B cell (primary cell): ENCODE data around the gene SDK1. TPM values are rescaled to one million over a fixed set of nuclear protein-coding genes. Genes with fewer than 3 reads are reported as not detected.

Experiments
- ATAC-seq: fragments of 200-7000 bp; cut with Tn5 transposase; one replicate; pipeline ENCODE4 v1.10.0; 2021; ENCODE audit warnings: low read depth, mild to moderate bottlenecking, moderate number of reproducible peaks, moderate library complexity
- CTCF ChIA-PET: fragments of 350-600 bp; sonication (Branson Sonifier 250); formaldehyde crosslinking; loops from one replicate; lab custom pipeline; 2021; ENCODE audit warnings: antibody characterized with exemption, inconsistent platforms; lab: Charles Lee
- POLR2A ChIA-PET: fragments of 350-600 bp; sonication (Branson Sonifier 250); formaldehyde crosslinking; loops from one replicate; lab custom pipeline; 2021; ENCODE audit warnings: antibody characterized with exemption; lab: Charles Lee
- DNase-seq: peaks from one replicate; pipeline ENCODE4 v3.0.0; 2013
- H2AFZ ChIP-seq: 2 replicates; pipeline ENCODE4 v1.6.1; 2012; ENCODE audit warnings: mild to moderate bottlenecking, low read depth, low read length; ENCODE audit not compliant: insufficient read depth, poor library complexity, severe bottlenecking
- H3K27ac ChIP-seq, 2 donors: 1 replicate in 1 of 2; 2 replicates in 1 of 2; pipeline ENCODE4 v1.5.1; 2012 to 2013; ENCODE audit warnings: low read length in 2 of 2, mild to moderate bottlenecking in 2 of 2, moderate library complexity in 1 of 2
- H3K27me3 ChIP-seq, 4 experiments: fragments of 200-600 bp in 1 of 4; sonication (generic) in 1 of 4; replicated peaks in 1 of 4; 1 replicate in 2 of 4; 2 replicates in 2 of 4; pipeline versions ENCODE4 v1.6.1 to v1.7.0; 2013 to 2016; ENCODE audit warnings: low read length in 3 of 4, mild to moderate bottlenecking in 2 of 4, mixed read lengths in 1 of 4, moderate library complexity in 1 of 4; ENCODE audit not compliant: insufficient read depth in 4 of 4, control insufficient read depth in 3 of 4; ENCODE audit errors: control extremely low read depth in 1 of 4
- H3K36me3 ChIP-seq, 2 experiments: replicated peaks in 1 of 2; 1 replicate in 1 of 2; 2 replicates in 1 of 2; pipeline versions ENCODE4 v1.6.1 to v1.7.1; 2013; ENCODE audit warnings: low read length in 1 of 2; ENCODE audit not compliant: insufficient read depth in 2 of 2, control insufficient read depth in 1 of 2; ENCODE audit errors: control extremely low read depth in 1 of 2, extremely low read depth in 1 of 2
- H3K4me1 ChIP-seq, 2 donors: fragments of 200-600 bp in 1 of 2; sonication (generic) in 1 of 2; 1 replicate in 1 of 2; 2 replicates in 1 of 2; pipeline versions ENCODE4 v1.5.1 to v1.6.1; 2013 to 2017; ENCODE audit warnings: low read length in 2 of 2; ENCODE audit not compliant: control insufficient read depth in 2 of 2, insufficient read depth in 2 of 2
- H3K4me2 ChIP-seq: replicated peaks from 2 replicates; pipeline ENCODE3; 2012; ENCODE audit warnings: mild to moderate bottlenecking, low read depth, low read length; ENCODE audit not compliant: poor library complexity, severe bottlenecking
- H3K4me3 ChIP-seq, 5 experiments: fragments of 200-600 bp in 1 of 5; sonication (generic) in 1 of 5; 1 replicate in 3 of 5; 2 replicates in 2 of 5; pipeline versions ENCODE4 v1.5.1 to v1.7.0; 2011 to 2016; ENCODE audit warnings: low read length in 4 of 5, mild to moderate bottlenecking in 4 of 5, low read depth in 2 of 5, control low read depth in 1 of 5, moderate library complexity in 1 of 5; ENCODE audit not compliant: insufficient read depth in 1 of 5; ENCODE audit errors: control extremely low read depth in 1 of 5, extremely low read depth in 1 of 5
- H3K79me2 ChIP-seq: fragments of 200-600 bp; sonication (generic); one replicate; pipeline ENCODE4 v1.6.0; 2016; ENCODE audit warnings: low read length; ENCODE audit not compliant: control insufficient read depth, insufficient read depth
- H3K9ac ChIP-seq: fragments of 200-600 bp; sonication (generic); 2 replicates; pipeline ENCODE4 v1.6.1; 2017; ENCODE audit warnings: mild to moderate bottlenecking, low read length, moderate library complexity
- H3K9me3 ChIP-seq, 3 donors: one replicate each; pipeline versions ENCODE4 v1.6.1 to v1.7.1; 2013; ENCODE audit warnings: low read length in 2 of 3; ENCODE audit not compliant: control insufficient read depth in 2 of 3, insufficient read depth in 1 of 3; ENCODE audit errors: control extremely low read depth in 1 of 3
- H4K20me1 ChIP-seq: 2 replicates; pipeline ENCODE4 v1.6.0; 2012; ENCODE audit warnings: mild to moderate bottlenecking, low read length; ENCODE audit not compliant: insufficient read depth, control insufficient read depth, poor library complexity, severe bottlenecking
- H3K27ac Mint-ChIP-seq: one replicate; pipeline ENCODE4 v1.8.0; 2021; ENCODE audit warnings: mixed read lengths
- H3K27me3 Mint-ChIP-seq: one replicate; pipeline ENCODE4 v1.8.0; 2021; ENCODE audit warnings: mixed read lengths
- H3K4me1 Mint-ChIP-seq: one replicate; pipeline ENCODE4 v1.8.0; 2021; ENCODE audit warnings: mixed read lengths
- H3K4me3 Mint-ChIP-seq: one replicate; pipeline ENCODE4 v1.8.0; 2021; ENCODE audit warnings: mixed read lengths
- H3K9me3 Mint-ChIP-seq: one replicate; pipeline ENCODE4 v1.8.0; 2022; ENCODE audit warnings: mixed read lengths; ENCODE audit not compliant: insufficient read depth
- CTCF ChIP-seq: fragments of 200-600 bp; IDR thresholded peaks from one replicate; pipeline ENCODE4 v1.8.0; 2022; ENCODE audit warnings: antibody characterized with exemption, mild to moderate bottlenecking
- EZH2 ChIP-seq: IDR thresholded peaks from 2 replicates; pipeline ENCODE4 v1.6.1; 2012; ENCODE audit warnings: borderline replicate concordance, low read depth, mild to moderate bottlenecking, moderate library complexity, low read length; ENCODE audit not compliant: insufficient read depth, poor library complexity, severe bottlenecking
- WGBS: methylation state at CpG from one replicate; pipeline ENCODE4 v1.1.5; 2013; ENCODE audit warnings: missing lambda C conversion rate; ENCODE audit not compliant: insufficient coverage; 5-methylcytosine and 5-hydroxymethylcytosine counted together
- intact Hi-C: fragments of 100-400 bp; cut with micrococcal nuclease; formaldehyde crosslinking; loops from one replicate; pipeline ENCODE4 v1.10.0; 2022
- polyA plus RNA-seq: library from polyadenylated mRNA; depleted of rRNA; stranded (reverse); fragments of >200 nt; gene quantifications from 2 replicates; pipeline ENCODE4 v1.2.3, GENCODE V29; 2012
- total RNA-seq, 2 donors: library from RNA; stranded (reverse); fragments of 120-200 nt in 1 of 2; gene quantifications; 1 replicate in 1 of 2; 2 replicates in 1 of 2; pipeline versions ENCODE4 v1.2.3 to v1.2.4, GENCODE V29; 2013 to 2022

Gene SDK1
- total and polyA plus RNA-seq, 2 donors (not counting 1 experiment from before 2014, with no cell fraction given): 0.73 to 2.0 TPM

- H3K27ac ChIP-seq: no peak overlapping the region
- ATAC-seq (no peak), DNase-seq (no peak)
- no peaks in the 10 kb centered on the region for H3K4me1 Mint-ChIP-seq
- peak overlapping the region; percentile 25 for H3K4me2 ChIP-seq
- intact Hi-C loops: no loop called here
- no peaks in the 10 kb centered on the region for H4K20me1 ChIP-seq
- no peak overlapping the region for H3K27ac Mint-ChIP-seq
- no peaks in the 10 kb centered on the region for H3K9me3 Mint-ChIP-seq
- CTCF ChIA-PET: no interaction called here
- no peaks in the 10 kb centered on the region for H3K27me3 Mint-ChIP-seq
- no peaks in the 10 kb centered on the region for H3K9me3 ChIP-seq
- H2AFZ ChIP-seq: peak overlapping the region; percentile 5
- POLR2A ChIA-PET: no interaction called here
- H3K36me3 ChIP-seq: no peaks in the 10 kb centered on the region
- TF ChIP-seq CTCF: no peak
- no peak for TF ChIP-seq EZH2
- H3K4me3 Mint-ChIP-seq: no peak overlapping the region
- H3K9ac ChIP-seq: no peak overlapping the region
- H3K27me3 ChIP-seq: no peaks in the 10 kb centered on the region
- WGBS: 83% methylated on average over 3 of the region's 4 CpGs
- H3K79me2 ChIP-seq: no peaks in the 10 kb centered on the region
- H3K4me1 ChIP-seq: peaks cover 0 to 5% of the 10 kb centered on the region in 2 donors
- H3K4me3 ChIP-seq: no peak overlapping the region
Observed at GRCh38 chr7:3585826-3586225, 284.8 kb downstream of the SDK1 start.

- H3K4me1 ChIP-seq: peaks cover 5 to 9% of the 10 kb centered on the region in 2 donors
- Mint-ChIP-seq H3K4me3 (no peak overlapping the region), H3K27me3 (no peaks in the 10 kb centered on the region), H3K4me1 (peaks cover 12% of the 10 kb centered on the region), H3K27ac (no peak overlapping the region), H3K9me3 (no peaks in the 10 kb centered on the region)
- no peak overlapping the region for H3K4me3 ChIP-seq
- H3K79me2 ChIP-seq: no peaks in the 10 kb centered on the region
- H3K27me3 ChIP-seq: no peaks in the 10 kb centered on the region
- no peak overlapping the region for H3K9ac ChIP-seq
- DNase-seq (no peak), ATAC-seq (no peak)
- no peaks in the 10 kb centered on the region for H4K20me1 ChIP-seq
- WGBS: 71% methylated on average over 3 of the region's 3 CpGs
- no peaks in the 10 kb centered on the region for H3K9me3 ChIP-seq
- TF ChIP-seq EZH2 (no peak), CTCF (no peak)
- no peak overlapping the region for H2AFZ ChIP-seq
- POLR2A ChIA-PET: no interaction called here
- H3K27ac ChIP-seq: no peak overlapping the region
- CTCF ChIA-PET: interaction anchor here (0.7 kb wide), 1 partner anchor 36 kb away, joined by 3 read pairs; no protein-coding TSS in a partner anchor
- no peaks in the 10 kb centered on the region for H3K36me3 ChIP-seq
- no peak overlapping the region for H3K4me2 ChIP-seq
- intact Hi-C loops: no loop called here
Observed at GRCh38 chr7:3588341-3588740, 287.3 kb downstream of the SDK1 start.
